HG02840 (cell line): ENCODE measurements around the gene MGP.
A peak's percentile ranks its signal among the peaks of the same experiment; 100 is the strongest.

ENCODE experiments used
- ATAC-seq: cut with Tn5 transposase; IDR thresholded peaks from one replicate; pipeline ENCODE4 v1.9.1; 2021; ENCODE audit warnings: mild to moderate bottlenecking, moderate library complexity, moderate number of reproducible peaks; ENCODE audit not compliant: unreplicated experiment, low FRiP score

MGP gene

GRCh38 chr12:14903386-14904098 lies 17.9 kb upstream of the MGP start:
- no peak for ATAC-seq

- no peak for ATAC-seq
Measured at GRCh38 chr12:14902465-14902864, 16.8 kb upstream of the MGP start.

GRCh38 chr12:14901228-14901562 lies 15.5 kb upstream of the MGP start:
- no peak for ATAC-seq

GRCh38 chr12:14900521-14901227 lies 15.0 kb upstream of the MGP start:
- no peak for ATAC-seq

GRCh38 chr12:14896521-14897169 lies 11.0 kb upstream of the MGP start:
- no peak for ATAC-seq

- ATAC-seq: no peak
Measured at GRCh38 chr12:14893506-14894250, 8.0 kb upstream of the MGP start.

GRCh38 chr12:14892726-14893505 lies 7.3 kb upstream of the MGP start:
- no peak for ATAC-seq

- no peak for ATAC-seq
Measured at GRCh38 chr12:14890701-14891100, 5.0 kb upstream of the MGP start.

GRCh38 chr12:14886271-14886670 lies 617 bp upstream of the MGP start:
- no peak for ATAC-seq

- ATAC-seq: peak; percentile 88
Measured at GRCh38 chr12:14884458-14884878, 1.2 kb downstream of the MGP start.

- ATAC-seq: no peak
Measured at GRCh38 chr12:14883686-14884085, 2.0 kb downstream of the MGP start.

- ATAC-seq: no peak
Measured at GRCh38 chr12:14880890-14881453, 4.7 kb downstream of the MGP start.

- no peak for ATAC-seq
Measured at GRCh38 chr12:14879222-14879933, 6.3 kb downstream of the MGP start.

- no peak for ATAC-seq
Measured at GRCh38 chr12:14878488-14878887, 7.2 kb downstream of the MGP start.

GRCh38 chr12:14876833-14877232 lies 8.8 kb downstream of the MGP start:
- no peak for ATAC-seq

GRCh38 chr12:14874882-14875281 lies 10.8 kb downstream of the MGP start:
- no peak for ATAC-seq

GRCh38 chr12:14873440-14874185 lies 12.0 kb downstream of the MGP start:
- no peak for ATAC-seq

GRCh38 chr12:14871886-14872285 lies 13.8 kb downstream of the MGP start:
- no peak for ATAC-seq

GRCh38 chr12:14871247-14871646 lies 14.4 kb downstream of the MGP start:
- no peak for ATAC-seq
